Calu3 (cell line): Measurements from ENCODE around the gene FAM174C. TPM values are rescaled to one million over a fixed set of nuclear protein-coding genes. Genes with fewer than 3 reads are reported as not detected.

Experiments used
- BruUV-seq: library from RNA; stranded (reverse); fragments of 400-500 nt; replicated peaks from 2 replicates; lab custom pipeline; 2021; lab: Mats Ljungman, UMichigan
- CTCF ChIA-PET: fragments of 300-600 bp; sonication (Branson Sonifier 250); formaldehyde crosslinking; loops from one replicate; lab custom pipeline; 2022; ENCODE audit warnings: antibody characterized with exemption; lab: Charles Lee
- DNase-seq: peaks from one replicate; pipeline ENCODE4 v3.0.0; 2022
- H3K27ac Mint-ChIP-seq: one replicate; pipeline ENCODE4 v1.8.0; 2022; ENCODE audit warnings: mixed read lengths; ENCODE audit not compliant: unreplicated experiment
- H3K27me3 Mint-ChIP-seq: one replicate; pipeline ENCODE4 v1.8.0; 2022; ENCODE audit warnings: mixed read lengths; ENCODE audit not compliant: unreplicated experiment
- H3K36me3 Mint-ChIP-seq: one replicate; pipeline ENCODE4 v1.8.0; 2022; ENCODE audit warnings: mild to moderate bottlenecking, moderate library complexity, mixed read lengths; ENCODE audit not compliant: insufficient read depth, unreplicated experiment
- H3K4me1 Mint-ChIP-seq: one replicate; pipeline ENCODE4 v1.8.0; 2022; ENCODE audit warnings: mild to moderate bottlenecking, low read depth, mixed read lengths; ENCODE audit not compliant: unreplicated experiment
- H3K4me3 Mint-ChIP-seq: one replicate; pipeline ENCODE4 v1.8.0; 2022; ENCODE audit warnings: mild to moderate bottlenecking, low read depth, moderate library complexity, mixed read lengths; ENCODE audit not compliant: unreplicated experiment
- H3K9me3 Mint-ChIP-seq: one replicate; pipeline ENCODE4 v1.8.0; 2022; ENCODE audit warnings: low read depth, mixed read lengths; ENCODE audit not compliant: unreplicated experiment
- intact Hi-C: fragments of 100-400 bp; cut with micrococcal nuclease; formaldehyde crosslinking; loops from one replicate; pipeline ENCODE4 v1.10.0; 2022; ENCODE audit not compliant: unreplicated experiment
- total RNA-seq: library from RNA; stranded (reverse); gene quantifications from 2 replicates; pipeline ENCODE4 v1.2.3, GENCODE V29; 2022
- TF ChIP-seq, protein P1 (sequence below): fragments of 200-600 bp; IDR thresholded peaks from one replicate; pipeline ENCODE4 v1.8.0; 2022; ENCODE audit warnings: antibody characterized with exemption; ENCODE audit not compliant: unreplicated experiment

The FAM174C gene
- total RNA-seq, 1 experiment from 2014 or later, result 34.4 TPM

DNA sequence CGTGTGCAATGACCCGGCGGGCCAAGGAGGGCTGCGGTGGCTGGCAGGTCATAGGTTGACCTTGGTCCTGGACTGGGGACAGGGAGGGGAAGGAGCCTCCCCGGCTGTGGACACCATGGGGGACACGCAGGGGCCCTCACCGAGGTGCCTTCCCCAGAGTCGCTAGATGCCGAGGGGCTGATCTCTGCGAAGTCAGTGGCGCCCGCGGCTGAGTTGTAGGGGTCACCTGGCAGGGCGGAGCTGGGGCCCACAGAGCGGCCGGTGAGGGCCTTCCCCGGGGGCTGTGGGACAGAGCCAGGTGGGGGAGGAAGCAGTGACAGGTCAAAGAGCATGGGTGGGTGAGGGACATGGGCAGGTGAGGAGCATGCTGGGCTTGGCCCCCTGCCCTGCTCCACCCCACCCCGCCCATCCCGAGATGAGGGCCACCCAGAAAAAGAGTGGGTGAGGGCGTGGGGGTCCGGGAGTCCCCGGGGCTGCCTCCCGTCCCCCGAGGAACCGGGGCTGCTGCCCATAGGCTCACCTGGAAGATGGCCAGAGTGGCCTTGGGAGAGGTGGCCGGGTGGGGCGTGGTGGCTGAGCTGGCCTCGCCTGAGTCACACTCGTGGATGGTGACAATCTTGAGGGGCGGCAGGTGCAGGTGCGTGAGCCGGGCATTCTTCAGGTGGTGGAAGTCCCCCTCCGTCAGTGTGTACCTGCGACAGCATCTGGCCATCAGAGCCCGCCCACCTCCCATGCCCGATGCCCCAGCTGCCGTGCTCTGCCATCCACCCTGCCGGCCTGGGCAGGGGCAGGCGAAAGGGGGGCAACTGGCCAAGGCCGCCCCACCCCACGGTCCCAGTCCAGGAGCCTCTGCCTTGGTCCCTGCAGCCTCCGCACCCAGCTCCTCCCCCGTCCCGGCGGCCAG is 41.0 kb upstream of the FAM174C start:
- no peak for DNase-seq
- no peak overlapping the region for H3K27ac Mint-ChIP-seq
- CTCF ChIA-PET, result no interaction called here
- no peak overlapping the region for H3K4me3 Mint-ChIP-seq
- H3K36me3 Mint-ChIP-seq, result peaks cover 33% of the 10 kb centered on the region
- TF ChIP-seq, protein P1, sequence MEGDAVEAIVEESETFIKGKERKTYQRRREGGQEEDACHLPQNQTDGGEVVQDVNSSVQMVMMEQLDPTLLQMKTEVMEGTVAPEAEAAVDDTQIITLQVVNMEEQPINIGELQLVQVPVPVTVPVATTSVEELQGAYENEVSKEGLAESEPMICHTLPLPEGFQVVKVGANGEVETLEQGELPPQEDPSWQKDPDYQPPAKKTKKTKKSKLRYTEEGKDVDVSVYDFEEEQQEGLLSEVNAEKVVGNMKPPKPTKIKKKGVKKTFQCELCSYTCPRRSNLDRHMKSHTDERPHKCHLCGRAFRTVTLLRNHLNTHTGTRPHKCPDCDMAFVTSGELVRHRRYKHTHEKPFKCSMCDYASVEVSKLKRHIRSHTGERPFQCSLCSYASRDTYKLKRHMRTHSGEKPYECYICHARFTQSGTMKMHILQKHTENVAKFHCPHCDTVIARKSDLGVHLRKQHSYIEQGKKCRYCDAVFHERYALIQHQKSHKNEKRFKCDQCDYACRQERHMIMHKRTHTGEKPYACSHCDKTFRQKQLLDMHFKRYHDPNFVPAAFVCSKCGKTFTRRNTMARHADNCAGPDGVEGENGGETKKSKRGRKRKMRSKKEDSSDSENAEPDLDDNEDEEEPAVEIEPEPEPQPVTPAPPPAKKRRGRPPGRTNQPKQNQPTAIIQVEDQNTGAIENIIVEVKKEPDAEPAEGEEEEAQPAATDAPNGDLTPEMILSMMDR, result no peak
- intact Hi-C loops, result no loop called here
- BruUV-seq, result no TSS peak
- H3K9me3 Mint-ChIP-seq, result no peaks in the 10 kb centered on the region
- H3K4me1 Mint-ChIP-seq, result peaks cover 22% of the 10 kb centered on the region
- H3K27me3 Mint-ChIP-seq, result no peaks in the 10 kb centered on the region

- no peak for DNase-seq
- Mint-ChIP-seq H3K4me1 (peaks cover 22% of the 10 kb centered on the region), H3K9me3 (no peaks in the 10 kb centered on the region), H3K27me3 (no peaks in the 10 kb centered on the region), H3K4me3 (no peak overlapping the region), H3K27ac (no peak overlapping the region), H3K36me3 (peaks cover 33% of the 10 kb centered on the region)
- TF ChIP-seq, protein P1, result no peak
- intact Hi-C loops, result no loop called here
- CTCF ChIA-PET, result no interaction called here
- no TSS peak for BruUV-seq
Measured at GRCh38 chr19:1234955-1235380, 40.4 kb upstream of the FAM174C start.

DNA sequence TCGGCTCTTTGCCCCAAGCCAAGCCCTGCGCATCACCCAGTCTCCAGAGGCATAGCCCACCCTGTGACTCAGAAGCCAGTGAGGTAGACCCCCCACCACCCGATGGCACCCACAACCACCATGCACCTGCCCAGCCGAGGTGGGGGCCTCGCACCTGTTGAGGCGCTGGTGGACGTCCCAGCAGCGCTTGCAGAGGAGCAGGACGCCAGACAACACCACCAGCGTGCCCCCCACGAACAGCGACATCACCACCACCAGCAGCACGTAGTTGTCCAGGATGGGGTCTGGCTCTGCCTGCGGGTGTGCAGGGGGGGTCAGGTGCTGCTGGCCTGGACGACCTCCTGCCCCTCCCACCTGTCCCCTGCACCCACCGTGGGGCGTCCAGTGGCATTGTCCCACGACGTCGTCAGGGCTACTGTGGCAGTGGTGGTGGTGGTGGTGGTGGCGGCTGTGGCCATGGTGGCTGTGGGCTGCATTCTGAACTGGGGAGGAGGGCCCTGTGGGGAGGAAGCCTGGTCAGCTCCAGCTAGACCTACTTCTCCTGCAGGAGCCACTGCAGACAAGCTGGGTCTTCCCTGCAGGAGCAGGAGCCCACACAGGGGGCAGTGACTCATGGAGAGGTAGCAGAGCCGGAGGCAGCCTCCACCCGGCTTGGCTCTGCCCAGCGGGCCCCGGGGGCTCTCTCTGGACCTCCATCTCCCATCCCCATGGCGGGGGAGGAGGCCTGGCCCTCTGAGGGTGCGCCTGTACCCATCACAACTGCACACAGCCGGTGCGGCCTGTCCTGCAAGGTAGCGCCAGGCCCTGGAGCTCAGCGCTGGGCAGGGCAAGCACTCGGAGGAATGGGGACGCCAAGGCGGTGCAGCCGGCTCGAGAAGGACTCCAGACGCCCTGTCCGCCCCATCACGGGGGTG is 39.4 kb upstream of the FAM174C start:
- H3K27ac Mint-ChIP-seq, result no peak overlapping the region

GRCh38 chr19:1236576-1236975 is 38.8 kb upstream of the FAM174C start:
- CTCF ChIA-PET, result no interaction called here
- peaks cover 26% of the 10 kb centered on the region for H3K4me1 Mint-ChIP-seq
- no peak for DNase-seq
- no peak overlapping the region for H3K27ac Mint-ChIP-seq
- TF ChIP-seq, protein P1, result no peak
- peaks cover 36% of the 10 kb centered on the region for H3K36me3 Mint-ChIP-seq
- peak overlapping the region; percentile 58 for H3K4me3 Mint-ChIP-seq
- H3K27me3 Mint-ChIP-seq, result no peaks in the 10 kb centered on the region
- intact Hi-C loops, result no loop called here
- no peaks in the 10 kb centered on the region for H3K9me3 Mint-ChIP-seq
- no TSS peak for BruUV-seq

More for the DNA sequence above, 39.4 kb upstream of the FAM174C start:
- BruUV-seq, result no TSS peak
- CTCF ChIA-PET, result no interaction called here
- Mint-ChIP-seq H3K4me1 (peaks cover 22% of the 10 kb centered on the region), H3K4me3 (peak overlapping the region; percentile 58), H3K27me3 (no peaks in the 10 kb centered on the region), H3K9me3 (no peaks in the 10 kb centered on the region), H3K36me3 (peaks cover 33% of the 10 kb centered on the region)
- DNase-seq, result no peak
- intact Hi-C loops, result no loop called here
- TF ChIP-seq, protein P1, result no peak
